NCI-H1092 (cell line): ENCODE measurements around the gene MBTPS1.

Source experiments
- DNase-seq: peaks from one replicate; lab custom pipeline; 2025; lab: John Stamatoyannopoulos, UW

MBTPS1 gene

GRCh38 chr16:84098939-84099338, 17.8 kb downstream of the MBTPS1 start:
- no peak for DNase-seq

GRCh38 chr16:84096447-84097005, 20.2 kb downstream of the MBTPS1 start:
- DNase-seq, result peak; percentile 13

GRCh38 chr16:84095466-84095865, 21.3 kb downstream of the MBTPS1 start:
- no peak for DNase-seq

GRCh38 chr16:84093879-84094270, 22.9 kb downstream of the MBTPS1 start:
- DNase-seq, result no peak

GRCh38 chr16:84093120-84093878, 23.4 kb downstream of the MBTPS1 start:
- no peak for DNase-seq

- no peak for DNase-seq
Observed at GRCh38 chr16:84091460-84091859, 25.3 kb downstream of the MBTPS1 start.

- DNase-seq, result no peak
Observed at GRCh38 chr16:84090211-84090610, 26.5 kb downstream of the MBTPS1 start.

GRCh38 chr16:84088695-84089395, 27.9 kb downstream of the MBTPS1 start:
- no peak for DNase-seq

GRCh38 chr16:84087466-84088151, 29.1 kb downstream of the MBTPS1 start:
- DNase-seq, result no peak

- DNase-seq, result no peak
Observed at GRCh38 chr16:84087001-84087400, 29.7 kb downstream of the MBTPS1 start.

- DNase-seq, result no peak
Observed at GRCh38 chr16:84086341-84086740, 30.4 kb downstream of the MBTPS1 start.

GRCh38 chr16:84085773-84086172, 31.0 kb downstream of the MBTPS1 start:
- DNase-seq, result no peak

GRCh38 chr16:84085271-84085667, 31.5 kb downstream of the MBTPS1 start:
- no peak for DNase-seq

- DNase-seq, result peak; percentile 35
Observed at GRCh38 chr16:84084570-84085270, 32.0 kb downstream of the MBTPS1 start.

- no peak for DNase-seq
Observed at GRCh38 chr16:84082835-84083569, 33.7 kb downstream of the MBTPS1 start.

GRCh38 chr16:84082110-84082509, 34.6 kb downstream of the MBTPS1 start:
- DNase-seq, result no peak

- no peak for DNase-seq
Observed at GRCh38 chr16:84081446-84081989, 35.2 kb downstream of the MBTPS1 start.

GRCh38 chr16:84080813-84081212, 35.9 kb downstream of the MBTPS1 start:
- DNase-seq, result no peak

GRCh38 chr16:84080378-84080777, 36.4 kb downstream of the MBTPS1 start:
- no peak for DNase-seq

GRCh38 chr16:84079664-84080063, 37.1 kb downstream of the MBTPS1 start:
- DNase-seq, result no peak

- no peak for DNase-seq
Observed at GRCh38 chr16:84075376-84075775, 41.4 kb downstream of the MBTPS1 start.
